Transverse colon (tissue), 4 donors: ENCODE results near the gene MACROH2A1. TPM values are rescaled to one million over a fixed set of nuclear protein-coding genes. Genes with fewer than 3 reads are reported as not detected.

ENCODE experiments used
- DNase-seq: peaks from one replicate; pipeline ENCODE4 v3.0.0-alpha.2; 2019
- H3K27ac ChIP-seq, 4 donors: fragments of 200-600 bp; sonication (generic); 2 replicates each; pipeline ENCODE4 v1.5.1; 2016 to 2018; ENCODE audit warnings: inconsistent platforms in 4 of 4
- H3K27me3 ChIP-seq: fragments of 200-600 bp; sonication (generic); 2 replicates; pipeline ENCODE4 v1.5.1; 2017; ENCODE audit warnings: inconsistent platforms
- H3K36me3 ChIP-seq, 4 donors: fragments of 200-600 bp; sonication (generic); 2 replicates each; pipeline ENCODE4 v1.5.1; 2017 to 2019; ENCODE audit warnings: inconsistent platforms in 4 of 4
- H3K4me1 ChIP-seq, 4 donors: fragments of 200-600 bp; sonication (generic); 2 replicates each; pipeline ENCODE4 v1.5.1; 2017 to 2020; ENCODE audit warnings: inconsistent platforms in 4 of 4
- H3K4me3 ChIP-seq, 4 donors: fragments of 200-600 bp; sonication (generic); 1 replicate in 1 of 4; 2 replicates in 3 of 4; pipeline versions ENCODE4 v1.5.1 to v1.6.1; 2017 to 2019; ENCODE audit warnings: inconsistent platforms in 4 of 4
- H3K9me3 ChIP-seq, 2 donors: fragments of 200-600 bp; sonication (generic); 2 replicates each; pipeline ENCODE4 v1.5.1; 2017 to 2019; ENCODE audit warnings: inconsistent platforms in 2 of 2
- EP300 ChIP-seq: sonication (generic); formaldehyde crosslinking; IDR thresholded peaks from one replicate; pipeline ENCODE4 v1.6.1; 2017; ENCODE audit warnings: antibody characterized with exemption, low read depth
- POLR2A ChIP-seq: fragments of 450-650 bp; IDR thresholded peaks from one replicate; pipeline ENCODE4 v1.6.1; 2016; ENCODE audit warnings: antibody characterized with exemption, mild to moderate bottlenecking, moderate library complexity
- POLR2AphosphoS5 ChIP-seq, 3 donors: sonication (generic); formaldehyde crosslinking; IDR thresholded peaks; one replicate each; pipeline ENCODE4 v1.6.1; 2016; ENCODE audit warnings: antibody characterized with exemption in 3 of 3
- WGBS, 2 donors: methylation state at CpG; one replicate each; pipeline ENCODE4 v1.1.5; 2018; ENCODE audit warnings: low coverage in 1 of 2; 5-methylcytosine and 5-hydroxymethylcytosine counted together
- in situ Hi-C, 4 donors: fragments of 200-750 bp; cut with MboI; loops; one replicate each; pipeline versions ENCODE4 v1.15.0 to v1.15.1; 2017; ENCODE audit warnings: low sequenced_read_pairs in 3 of 4, low pct_ligation_motif_present in 1 of 4, low pct_unique_long_range_greater_than_20kb in 1 of 4
- intact Hi-C: fragments of 100-400 bp; cut with DNase I; formaldehyde crosslinking; loops from one replicate; pipeline ENCODE4 v1.15.1; 2023; ENCODE audit warnings: low total_unique reads
- total RNA-seq, 4 donors: library from RNA; depleted of rRNA; stranded (reverse); fragments of >200 nt; gene quantifications; one replicate each; pipeline ENCODE4 v1.1.0, GENCODE V29; 2016
- TF ChIP-seq, protein P1 (sequence below), 5 experiments: fragments of 200-600 bp in 3 of 5; fragments of 450-650 bp in 2 of 5; sonication (generic) in 3 of 5; IDR thresholded peaks; 1 replicate in 2 of 5; 2 replicates in 3 of 5; pipeline ENCODE4 v1.5.1; 2016 to 2017; ENCODE audit warnings: antibody characterized with exemption in 5 of 5, inconsistent platforms in 3 of 5, mild to moderate bottlenecking in 2 of 5, moderate library complexity in 1 of 5

MACROH2A1 gene
- total RNA-seq, 4 donors from 2014 or later = 190 to 348 (median 314) TPM

GRCh38 chr5:135373736-135374515 lies 25.1 kb downstream of the MACROH2A1 start:
- no peak for TF ChIP-seq EP300
- TF ChIP-seq, protein P1, sequence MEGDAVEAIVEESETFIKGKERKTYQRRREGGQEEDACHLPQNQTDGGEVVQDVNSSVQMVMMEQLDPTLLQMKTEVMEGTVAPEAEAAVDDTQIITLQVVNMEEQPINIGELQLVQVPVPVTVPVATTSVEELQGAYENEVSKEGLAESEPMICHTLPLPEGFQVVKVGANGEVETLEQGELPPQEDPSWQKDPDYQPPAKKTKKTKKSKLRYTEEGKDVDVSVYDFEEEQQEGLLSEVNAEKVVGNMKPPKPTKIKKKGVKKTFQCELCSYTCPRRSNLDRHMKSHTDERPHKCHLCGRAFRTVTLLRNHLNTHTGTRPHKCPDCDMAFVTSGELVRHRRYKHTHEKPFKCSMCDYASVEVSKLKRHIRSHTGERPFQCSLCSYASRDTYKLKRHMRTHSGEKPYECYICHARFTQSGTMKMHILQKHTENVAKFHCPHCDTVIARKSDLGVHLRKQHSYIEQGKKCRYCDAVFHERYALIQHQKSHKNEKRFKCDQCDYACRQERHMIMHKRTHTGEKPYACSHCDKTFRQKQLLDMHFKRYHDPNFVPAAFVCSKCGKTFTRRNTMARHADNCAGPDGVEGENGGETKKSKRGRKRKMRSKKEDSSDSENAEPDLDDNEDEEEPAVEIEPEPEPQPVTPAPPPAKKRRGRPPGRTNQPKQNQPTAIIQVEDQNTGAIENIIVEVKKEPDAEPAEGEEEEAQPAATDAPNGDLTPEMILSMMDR (IDR thresholded peaks at IDR 0.05) = no peak
- no peak for TF ChIP-seq POLR2AphosphoS5 (IDR thresholded peaks at IDR 0.05)
- TF ChIP-seq POLR2A = no peak
- Histone ChIP-seq H3K27ac (no peak overlapping the region), H3K36me3 (peaks cover 0 to 7% (median 0%) of the 10 kb centered on the region in 4 donors), H3K9me3 (no peaks in the 10 kb centered on the region), H3K4me3 (no peak overlapping the region), H3K4me1 (peaks cover 14 to 54% (median 29%) of the 10 kb centered on the region in 4 donors), H3K27me3 (no peaks in the 10 kb centered on the region)
- DNase-seq = no peak
- intact Hi-C loops (no loop called here), in situ Hi-C loops (no loop called here)
- 72 to 75% methylated on average over 2 to 7 of the region's 7 CpGs for WGBS, 2 donors

DNA sequence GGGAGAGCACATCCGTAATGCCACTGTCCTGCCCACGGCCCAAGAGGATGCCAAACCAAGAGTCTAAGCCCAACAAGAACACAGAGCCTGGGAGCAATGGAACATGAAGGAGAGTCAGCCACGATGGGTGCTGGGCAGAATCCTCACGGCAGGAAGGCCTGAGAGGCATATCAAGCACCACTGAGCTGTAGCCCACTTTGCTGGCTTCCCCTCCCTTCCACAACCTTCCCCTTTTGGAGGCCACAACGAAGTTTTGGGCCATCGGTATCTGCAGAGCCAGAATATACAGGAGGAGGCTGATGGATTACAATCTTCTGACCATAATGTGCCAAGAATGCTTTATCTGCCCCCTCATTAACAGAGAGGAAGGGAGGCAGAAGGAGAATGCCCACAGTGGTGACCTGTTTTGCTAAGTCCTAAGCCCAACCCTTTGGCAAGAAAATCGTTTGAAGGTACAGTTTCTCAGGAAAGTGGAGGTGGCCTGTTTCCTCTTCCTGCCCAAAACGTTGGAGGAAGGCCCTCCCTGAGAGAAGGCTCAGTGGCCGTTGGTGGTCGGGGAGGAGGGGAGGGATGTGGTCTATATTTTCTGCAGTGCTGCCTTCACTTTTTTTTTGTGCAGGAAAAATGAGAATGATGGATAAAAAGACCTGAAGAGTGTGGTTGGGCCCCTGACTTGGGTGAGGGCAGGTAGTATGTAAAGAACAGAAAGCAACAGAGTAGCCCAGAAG lies 26.2 kb downstream of the MACROH2A1 start:
- Histone ChIP-seq H3K27me3 (no peaks in the 10 kb centered on the region), H3K4me1 (peaks cover 14 to 44% (median 27%) of the 10 kb centered on the region in 4 donors), H3K36me3 (peaks cover 0 to 17% (median 0%) of the 10 kb centered on the region in 4 donors), H3K4me3 (no peak overlapping the region), H3K27ac (peak overlapping the region in 3 of 4 donors; percentile 2 to 32 (median 24)), H3K9me3 (no peaks in the 10 kb centered on the region)
- intact Hi-C loops (no loop called here), in situ Hi-C loops (no loop called here)
- TF ChIP-seq, protein P1 (IDR thresholded peaks at IDR 0.05) = no peak
- TF ChIP-seq POLR2A = no peak
- TF ChIP-seq POLR2AphosphoS5 (IDR thresholded peaks at IDR 0.05) = no peak
- no peak for TF ChIP-seq EP300
- no peak for DNase-seq
- WGBS, 2 donors = 69 to 79% methylated on average over 2 to 10 of the region's 10 CpGs

DNA sequence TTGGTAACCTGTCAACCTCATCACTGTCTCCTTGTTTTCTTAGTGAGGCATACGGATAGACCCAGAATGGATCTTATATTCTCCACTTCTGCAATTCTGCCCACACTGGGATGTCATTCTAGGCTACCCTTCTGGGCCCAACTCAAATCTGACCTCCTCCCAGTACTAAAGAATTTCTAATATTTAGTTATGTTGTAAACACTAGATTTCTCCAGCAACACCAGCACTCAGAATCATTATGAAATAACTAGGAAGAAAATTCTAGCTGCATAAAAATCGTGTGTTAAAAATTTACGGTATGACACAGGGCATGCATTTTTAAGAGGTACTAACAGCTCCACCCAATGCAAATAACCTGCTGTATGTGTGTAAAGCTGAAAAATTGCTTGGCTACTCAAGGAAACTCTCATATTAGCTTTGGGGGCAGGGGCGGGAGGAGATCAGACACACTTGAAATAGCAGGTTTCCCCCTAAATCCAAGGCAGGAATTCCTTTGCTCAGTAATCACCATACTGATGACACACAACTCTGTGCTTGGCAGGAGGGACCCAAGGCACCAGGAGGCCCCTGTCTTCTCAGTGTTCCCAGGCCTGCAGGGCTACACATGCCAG lies 27.3 kb downstream of the MACROH2A1 start:
- no peak for DNase-seq
- Histone ChIP-seq H3K27ac (peak overlapping the region; percentile 2 to 32 (median 18)), H3K9me3 (no peaks in the 10 kb centered on the region), H3K36me3 (peaks cover 0 to 24% (median 0%) of the 10 kb centered on the region in 4 donors), H3K4me1 (peaks cover 9 to 43% (median 29%) of the 10 kb centered on the region in 4 donors), H3K4me3 (no peak overlapping the region), H3K27me3 (no peaks in the 10 kb centered on the region)
- WGBS, 2 donors = 42 to 50% methylated on average over 4 of the region's 4 CpGs
- in situ Hi-C loops = no loop called here
- TF ChIP-seq POLR2A = no peak
- TF ChIP-seq POLR2AphosphoS5 (IDR thresholded peaks at IDR 0.05) = no peak
- TF ChIP-seq, protein P1 (IDR thresholded peaks at IDR 0.05) = no peak
- TF ChIP-seq EP300 = no peak
- intact Hi-C loops = no loop called here

DNA sequence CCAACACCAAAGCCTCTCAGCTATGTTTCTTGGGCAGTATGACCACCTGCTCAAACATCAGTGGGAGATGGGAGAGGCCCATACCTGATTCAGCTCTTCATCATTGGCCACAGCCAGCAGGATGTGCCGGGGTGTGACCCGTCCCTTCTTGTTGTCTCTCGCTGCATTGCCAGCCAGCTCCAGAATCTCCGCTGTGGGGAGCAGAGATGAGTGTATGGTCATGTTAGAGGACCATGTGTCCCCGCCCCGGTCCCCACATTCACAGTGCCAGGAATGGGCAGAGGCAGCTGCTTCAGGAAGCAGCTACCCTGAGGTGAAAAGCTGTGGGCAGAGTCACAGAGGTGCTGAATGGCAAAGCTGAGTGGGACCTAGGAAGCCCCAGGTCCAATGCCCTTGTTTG lies 29.1 kb downstream of the MACROH2A1 start:
- Histone ChIP-seq H3K27ac (no peak overlapping the region), H3K9me3 (no peaks in the 10 kb centered on the region), H3K4me3 (no peak overlapping the region), H3K27me3 (no peaks in the 10 kb centered on the region), H3K4me1 (peaks cover 24 to 56% (median 43%) of the 10 kb centered on the region in 4 donors), H3K36me3 (peaks cover 0 to 24% (median 0%) of the 10 kb centered on the region in 4 donors)
- TF ChIP-seq EP300 = no peak
- TF ChIP-seq POLR2A = no peak
- TF ChIP-seq POLR2AphosphoS5 (IDR thresholded peaks at IDR 0.05) = no peak
- TF ChIP-seq, protein P1 (IDR thresholded peaks at IDR 0.05) = no peak
- in situ Hi-C loops = no loop called here
- 97% methylated on average over 6 of the region's 6 CpGs; no CpG with 5 or more reads in 1 of the 2 donors for WGBS, 2 donors
- intact Hi-C loops = no loop called here
- DNase-seq = no peak
